Mesenteric fat pad (tissue), 1 donor: ENCODE results near the gene F10. TPM values are rescaled to one million over a fixed set of nuclear protein-coding genes. Genes with fewer than 3 reads are reported as not detected.
"Not testable (repeated sequence)": the region's sequence is repeated elsewhere in the genome, so short reads cannot be mapped to it uniquely, and the experiment has no call there.

Experiments used
- DNase-seq: peaks from one replicate; pipeline ENCODE4 v3.0.0-alpha.2; 2020; ENCODE audit warnings: low spot score
- total RNA-seq: library from RNA; stranded (reverse); fragmentation: NEBNext Ultra II Directional; extraction: Animal tissue kit (Norgen Biotek cat#: 25700); gene quantifications from one replicate; pipeline ENCODE4 v1.2.1, GENCODE V29; 2021
- donor health status: DM: yes; HTN: yes; CAD: no.

F10 gene
- total RNA-seq, 1 donor from 2014 or later = 6.6 TPM

GRCh38 chr13:113150550-113151365 is 28.2 kb downstream of the F10 start:
- no peak for DNase-seq

- no peak for DNase-seq
Measured at GRCh38 chr13:113151745-113152690, 29.4 kb downstream of the F10 start.

- DNase-seq = no peak
Measured at GRCh38 chr13:113152691-113152983, 30.0 kb downstream of the F10 start.

- no peak for DNase-seq
Measured at GRCh38 chr13:113152984-113153809, 30.6 kb downstream of the F10 start.

- no peak for DNase-seq
Measured at GRCh38 chr13:113153810-113154748, 31.5 kb downstream of the F10 start.

GRCh38 chr13:113155201-113155600 is 32.6 kb downstream of the F10 start:
- no peak for DNase-seq

- DNase-seq = no peak
Measured at GRCh38 chr13:113155982-113156655, 33.5 kb downstream of the F10 start.

GRCh38 chr13:113157206-113157928 is 34.8 kb downstream of the F10 start:
- DNase-seq = no peak

GRCh38 chr13:113157929-113158747 is 35.5 kb downstream of the F10 start, which contains the start of gene PROZ:
PROZ (plus strand) TSS chr13:113158648; CDS start chr13:113158661, 13 bp downstream.
- no peak for DNase-seq

GRCh38 chr13:113158946-113159345 is 36.3 kb downstream of the F10 start:
- DNase-seq = no peak

- no peak for DNase-seq
Measured at GRCh38 chr13:113159701-113160100, 37.1 kb downstream of the F10 start.

- no peak for DNase-seq
Measured at GRCh38 chr13:113160983-113161382, 38.4 kb downstream of the F10 start.

- no peak for DNase-seq
Measured at GRCh38 chr13:113161433-113161832, 38.8 kb downstream of the F10 start.

- DNase-seq = not testable (repeated sequence)
Measured at GRCh38 chr13:113161975-113162374, 39.4 kb downstream of the F10 start.

- DNase-seq = no peak
Measured at GRCh38 chr13:113162783-113163685, 40.4 kb downstream of the F10 start.

- DNase-seq = no peak
Measured at GRCh38 chr13:113164492-113164891, 41.9 kb downstream of the F10 start.

- no peak for DNase-seq
Measured at GRCh38 chr13:113166266-113166665, 43.7 kb downstream of the F10 start.
